Colon (tissue), 2 donors: ENCODE data around the gene WWOX.

Experiments
- FAIRE-seq: peaks from 2 replicates; lab custom pipeline; 2012; peaks lifted over from hg19 to GRCh38; lab: Jason Lieb, UNC
- donor health status: control.
- donor health status: control.

The WWOX gene

GRCh38 chr16:78877114-78877655 lies 777.7 kb downstream of the WWOX start:
- no peak for FAIRE-seq

- no peak for FAIRE-seq
Observed at GRCh38 chr16:78878570-78878969, 779.1 kb downstream of the WWOX start.

GRCh38 chr16:78879011-78879410 lies 779.6 kb downstream of the WWOX start:
- no peak for FAIRE-seq

- no peak for FAIRE-seq
Observed at GRCh38 chr16:78882150-78882549, 782.7 kb downstream of the WWOX start.

- no peak for FAIRE-seq
Observed at GRCh38 chr16:78882751-78883150, 783.3 kb downstream of the WWOX start.

GRCh38 chr16:78884204-78884603 lies 784.8 kb downstream of the WWOX start:
- FAIRE-seq: no peak

- FAIRE-seq: no peak
Observed at GRCh38 chr16:78889346-78889745, 789.9 kb downstream of the WWOX start.

GRCh38 chr16:78890373-78890895 lies 791.0 kb downstream of the WWOX start:
- no peak for FAIRE-seq

- FAIRE-seq: no peak
Observed at GRCh38 chr16:78892951-78893733, 793.7 kb downstream of the WWOX start.

GRCh38 chr16:78894886-78895285 lies 795.4 kb downstream of the WWOX start:
- FAIRE-seq: no peak

- FAIRE-seq: no peak
Observed at GRCh38 chr16:78895681-78896080, 796.2 kb downstream of the WWOX start.

- FAIRE-seq: no peak
Observed at GRCh38 chr16:78896280-78896679, 796.8 kb downstream of the WWOX start.

GRCh38 chr16:78897299-78897698 lies 797.8 kb downstream of the WWOX start:
- FAIRE-seq: no peak

- FAIRE-seq: peak; percentile 41
Observed at GRCh38 chr16:78900044-78900811, 800.8 kb downstream of the WWOX start.

- no peak for FAIRE-seq
Observed at GRCh38 chr16:78900966-78901365, 801.5 kb downstream of the WWOX start.

- no peak for FAIRE-seq
Observed at GRCh38 chr16:78902321-78902720, 802.9 kb downstream of the WWOX start.

GRCh38 chr16:78903237-78903636 lies 803.8 kb downstream of the WWOX start:
- FAIRE-seq: no peak

- FAIRE-seq: no peak
Observed at GRCh38 chr16:78903843-78904242, 804.4 kb downstream of the WWOX start.

- FAIRE-seq: no peak
Observed at GRCh38 chr16:78906135-78906534, 806.7 kb downstream of the WWOX start.

- FAIRE-seq: no peak
Observed at GRCh38 chr16:78909226-78909625, 809.8 kb downstream of the WWOX start.

- FAIRE-seq: no peak
Observed at GRCh38 chr16:78915811-78916345, 816.4 kb downstream of the WWOX start.

- no peak for FAIRE-seq
Observed at GRCh38 chr16:78916928-78917545, 817.6 kb downstream of the WWOX start.
